ENCODE data around the gene JPT2. TPM values are rescaled to one million over a fixed set of nuclear protein-coding genes. Genes with fewer than 3 reads are reported as not detected.

JPT2 gene
- total and polyA plus RNA-seq, 12 donors = 11.9 to 50.5 (median 32.2) TPM

- Histone ChIP-seq H3K36me3 (replicated peaks in 1 of 2) (peaks cover 0 to 89% of the 10 kb centered on the region in 2 donors), H3K4me3 (no peak overlapping the region), H3K27me3 (no peaks in the 10 kb centered on the region), H3K27ac (no peak overlapping the region), H3K4me1 (replicated peaks in 1 of 2) (no peaks in the 10 kb centered on the region), H3K9me3 (replicated peaks in 1 of 3) (no peaks in the 10 kb centered on the region)
- no peak for TF ChIP-seq POLR2A (IDR thresholded peaks at IDR 0.05)
- TF ChIP-seq, protein P1, sequence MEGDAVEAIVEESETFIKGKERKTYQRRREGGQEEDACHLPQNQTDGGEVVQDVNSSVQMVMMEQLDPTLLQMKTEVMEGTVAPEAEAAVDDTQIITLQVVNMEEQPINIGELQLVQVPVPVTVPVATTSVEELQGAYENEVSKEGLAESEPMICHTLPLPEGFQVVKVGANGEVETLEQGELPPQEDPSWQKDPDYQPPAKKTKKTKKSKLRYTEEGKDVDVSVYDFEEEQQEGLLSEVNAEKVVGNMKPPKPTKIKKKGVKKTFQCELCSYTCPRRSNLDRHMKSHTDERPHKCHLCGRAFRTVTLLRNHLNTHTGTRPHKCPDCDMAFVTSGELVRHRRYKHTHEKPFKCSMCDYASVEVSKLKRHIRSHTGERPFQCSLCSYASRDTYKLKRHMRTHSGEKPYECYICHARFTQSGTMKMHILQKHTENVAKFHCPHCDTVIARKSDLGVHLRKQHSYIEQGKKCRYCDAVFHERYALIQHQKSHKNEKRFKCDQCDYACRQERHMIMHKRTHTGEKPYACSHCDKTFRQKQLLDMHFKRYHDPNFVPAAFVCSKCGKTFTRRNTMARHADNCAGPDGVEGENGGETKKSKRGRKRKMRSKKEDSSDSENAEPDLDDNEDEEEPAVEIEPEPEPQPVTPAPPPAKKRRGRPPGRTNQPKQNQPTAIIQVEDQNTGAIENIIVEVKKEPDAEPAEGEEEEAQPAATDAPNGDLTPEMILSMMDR (IDR thresholded peaks at IDR 0.05) = no peak
- WGBS, 4 donors = 89 to 95% (median 93%) methylated on average over 19 to 20 of the region's 20 CpGs
- intact Hi-C loops (cut with DNase I) = no loop called here
- no peak for DNase-seq
These were observed 15.5 kb upstream of the JPT2 start for GRCh38 chr16:1662543-1662942.

GRCh38 chr16:1665829-1666228 lies 12.2 kb upstream of the JPT2 start:
- no peak overlapping the region for H3K4me3 ChIP-seq
- TF ChIP-seq, protein P1 (IDR thresholded peaks at IDR 0.05) = no peak
- no peak for TF ChIP-seq POLR2A (IDR thresholded peaks at IDR 0.05)
- no peaks in the 10 kb centered on the region for H3K4me1 ChIP-seq (replicated peaks in 1 of 2)
- DNase-seq = no peak
- H3K36me3 ChIP-seq (replicated peaks in 1 of 2) = peaks cover 0 to 92% of the 10 kb centered on the region in 2 donors
- intact Hi-C loops (cut with DNase I) = no loop called here
- H3K27ac ChIP-seq = no peak overlapping the region
- no peaks in the 10 kb centered on the region for H3K27me3 ChIP-seq
- no peaks in the 10 kb centered on the region for H3K9me3 ChIP-seq (replicated peaks in 1 of 3)
- 79 to 88% (median 86%) methylated on average over 7 to 15 of the region's 15 CpGs for WGBS, 4 donors

DNA sequence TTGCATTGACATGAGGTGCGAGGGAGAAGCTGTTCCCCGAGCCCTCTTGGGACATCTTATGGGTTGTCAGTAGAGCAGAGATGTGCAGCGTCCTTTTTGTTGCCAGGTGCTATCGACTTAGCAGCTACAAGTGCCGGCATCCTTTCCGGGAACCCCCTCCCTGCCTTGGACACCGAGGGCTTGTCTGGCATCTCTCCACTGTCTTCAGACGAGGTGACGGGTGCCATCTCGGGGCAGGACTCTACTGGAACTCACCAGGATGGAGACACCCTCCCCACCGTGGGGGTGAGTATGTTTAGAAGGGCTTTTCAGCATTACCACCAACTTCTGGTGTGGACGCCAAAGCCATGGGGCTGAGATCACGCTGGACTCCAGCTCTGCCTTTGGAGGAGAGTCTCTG lies 11.8 kb upstream of the JPT2 start:
- Histone ChIP-seq H3K36me3 (replicated peaks in 1 of 2) (peaks cover 0 to 94% of the 10 kb centered on the region in 2 donors), H3K9me3 (replicated peaks in 1 of 3) (no peaks in the 10 kb centered on the region), H3K4me1 (replicated peaks in 1 of 2) (no peaks in the 10 kb centered on the region), H3K27ac (no peak overlapping the region), H3K27me3 (no peaks in the 10 kb centered on the region), H3K4me3 (no peak overlapping the region)
- intact Hi-C loops (cut with DNase I) = no loop called here
- 92 to 96% (median 94%) methylated on average over 11 to 13 of the region's 13 CpGs for WGBS, 4 donors
- DNase-seq = no peak
- no peak for TF ChIP-seq POLR2A (IDR thresholded peaks at IDR 0.05)
- TF ChIP-seq, protein P1 (IDR thresholded peaks at IDR 0.05) = no peak

DNA sequence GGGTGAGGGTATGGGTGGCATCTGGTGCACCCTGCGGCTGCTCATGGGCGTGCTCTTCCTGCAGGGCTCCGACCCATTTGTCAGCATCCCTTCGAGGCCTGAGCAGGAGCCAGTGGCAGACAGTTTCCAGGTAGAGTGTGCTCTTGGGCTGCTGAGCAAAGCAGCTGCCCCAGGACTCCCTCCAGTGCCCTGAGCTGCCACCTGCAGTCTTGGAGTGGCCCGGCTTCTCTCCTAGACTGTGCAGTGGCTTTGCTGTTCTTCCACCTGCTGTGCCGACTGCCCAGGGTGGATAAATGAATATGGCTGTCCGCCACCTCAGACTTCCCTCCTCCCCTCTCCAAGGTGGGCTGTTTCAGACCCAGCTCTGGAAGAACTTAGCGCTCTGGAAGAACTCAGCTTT lies 10.8 kb upstream of the JPT2 start:
- no peaks in the 10 kb centered on the region for H3K4me1 ChIP-seq (replicated peaks in 1 of 2)
- H3K36me3 ChIP-seq (replicated peaks in 1 of 2) = peaks cover 0 to 97% of the 10 kb centered on the region in 2 donors
- WGBS, 4 donors = 89 to 97% (median 92%) methylated on average over 6 to 8 of the region's 8 CpGs
- H3K27me3 ChIP-seq = no peaks in the 10 kb centered on the region
- DNase-seq = no peak
- intact Hi-C loops (cut with DNase I) = no loop called here
- no peak overlapping the region for H3K27ac ChIP-seq
- no peak overlapping the region for H3K4me3 ChIP-seq
- no peak for TF ChIP-seq POLR2A (IDR thresholded peaks at IDR 0.05)
- TF ChIP-seq, protein P1 (IDR thresholded peaks at IDR 0.05) = no peak
- H3K9me3 ChIP-seq (replicated peaks in 1 of 3) = no peaks in the 10 kb centered on the region

Measured in adrenal gland (tissue), 12 donors.